ENCODE results near the gene SFR1.

- TF ChIP-seq CTCF (conservative IDR thresholded peaks at IDR 0.05) (no peak), EZH2 (IDR thresholded peaks at IDR 0.05; ENCODE audit: low read depth) (no peak)
Observed at GRCh38 chr10:104119996-104120395, 2.0 kb upstream of the SFR1 start.

Data from PC-9 (cell line).